Stomach (tissue), 9 donors: ENCODE measurements around the gene TBC1D10B. TPM values are rescaled to one million over a fixed set of nuclear protein-coding genes. Genes with fewer than 3 reads are reported as not detected.

ENCODE experiments used
- DNase-seq, 2 donors: peaks; one replicate each; pipeline versions ENCODE4 v3.0.0 to v3.0.0-alpha.2; 2013 to 2019
- H3K27ac ChIP-seq, 5 donors: fragments of 200-600 bp in 4 of 5; sonication (generic) in 4 of 5; one replicate each; pipeline ENCODE4 v1.5.1; 2013 to 2019; ENCODE audit warnings: mild to moderate bottlenecking in 1 of 5, moderate library complexity in 1 of 5
- H3K27me3 ChIP-seq, 3 donors: fragments of 200-600 bp; sonication (generic); one replicate each; pipeline ENCODE4 v1.5.1; 2017 to 2019; ENCODE audit warnings: mixed run types in 1 of 3
- H3K36me3 ChIP-seq, 4 donors: fragments of 200-600 bp; sonication (generic); 1 replicate in 3 of 4; 2 replicates in 1 of 4; pipeline ENCODE4 v1.5.1; 2016 to 2019
- H3K4me1 ChIP-seq, 4 donors: fragments of 200-600 bp; sonication (generic); one replicate each; pipeline ENCODE4 v1.5.1; 2016 to 2019
- H3K4me3 ChIP-seq, 4 donors: fragments of 200-600 bp; sonication (generic) in 3 of 4; one replicate each; pipeline ENCODE4 v1.5.1; 2016 to 2019; ENCODE audit warnings: mild to moderate bottlenecking in 1 of 4
- H3K9me3 ChIP-seq, 4 donors: fragments of 200-600 bp; sonication (generic); one replicate each; pipeline ENCODE4 v1.5.1; 2016 to 2019
- EP300 ChIP-seq: sonication (generic); formaldehyde crosslinking; IDR thresholded peaks from one replicate; pipeline ENCODE4 v1.6.1; 2017; ENCODE audit warnings: antibody characterized with exemption
- POLR2A ChIP-seq, 4 donors: fragments of 450-650 bp; IDR thresholded peaks; one replicate each; pipeline ENCODE4 v1.6.1; 2016; ENCODE audit warnings: antibody characterized with exemption in 4 of 4, control low read depth in 2 of 4, mild to moderate bottlenecking in 1 of 4, moderate library complexity in 1 of 4
- POLR2AphosphoS5 ChIP-seq, 3 donors: sonication (generic); formaldehyde crosslinking; IDR thresholded peaks; one replicate each; pipeline ENCODE4 v1.6.1; 2016; ENCODE audit warnings: antibody characterized with exemption in 3 of 3
- WGBS, 5 donors: extraction: QIAGEN DNeasy Blood & Tissue Kit in 3 of 5; methylation state at CpG; one replicate each; pipeline versions ENCODE4 v1.1.5 to v1.1.7; 2013 to 2018; 5-methylcytosine and 5-hydroxymethylcytosine counted together
- intact Hi-C: fragments of 100-400 bp; cut with DNase I; formaldehyde crosslinking; loops from one replicate; pipeline ENCODE4 v1.15.1; 2023; ENCODE audit warnings: low total_unique reads
- polyA plus RNA-seq, 3 donors: library from polyadenylated mRNA; stranded (reverse); fragments of 200-250 nt; gene quantifications; one replicate each; pipeline ENCODE4 v1.2.3, GENCODE V29; 2013
- total RNA-seq, 5 donors: library from RNA; depleted of rRNA; stranded (reverse); fragments of >200 nt; gene quantifications; one replicate each; pipeline versions ENCODE4 v1.1.0 to v1.2.3, GENCODE V29; 2014 to 2016
- TF ChIP-seq, protein P1 (sequence below), 7 experiments: fragments of 450-650 bp in 4 of 7; fragments of 200-600 bp in 3 of 7; sonication (generic) in 3 of 7; IDR thresholded peaks; one replicate each; pipeline ENCODE4 v1.5.1; 2016 to 2019; ENCODE audit warnings: antibody characterized with exemption in 7 of 7, control low read depth in 2 of 7, mild to moderate bottlenecking in 1 of 7
- donor health status: healthy with polysubstance abuse.
- donor health status: Bipolar disorder and iron deficiency.
- donor health status: healthy.

The TBC1D10B gene
- total and polyA plus RNA-seq, 8 donors = 20.5 to 89.2 (median 27.1) TPM

DNA sequence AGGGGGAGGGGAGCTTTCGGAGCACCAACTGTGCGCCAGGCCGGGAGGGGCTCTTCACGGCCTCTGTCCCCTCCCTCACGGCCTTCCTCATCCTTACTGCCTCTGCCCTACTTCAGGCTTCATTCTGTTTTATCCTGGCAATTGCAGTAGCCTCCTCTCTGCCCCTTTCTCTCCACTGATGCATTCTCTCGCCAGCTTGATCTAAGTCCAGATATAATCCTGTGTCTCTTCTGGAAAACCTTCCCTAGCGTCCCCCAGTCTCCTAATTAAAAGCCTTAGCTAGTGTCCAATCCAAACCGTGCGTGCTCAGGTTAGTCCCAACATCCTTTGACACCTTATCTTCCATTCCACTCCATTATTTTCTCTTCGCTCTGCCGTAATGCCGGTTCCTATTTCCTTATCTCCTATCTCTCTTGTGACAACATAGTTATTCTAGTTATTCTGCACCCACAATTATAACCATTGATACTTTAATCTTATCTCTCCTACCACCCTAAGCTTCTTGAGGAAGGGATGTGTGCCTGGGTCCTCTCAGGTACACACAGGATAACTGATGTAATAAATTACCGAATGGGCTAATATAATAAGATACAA is 25.8 kb upstream of the TBC1D10B start:
- peaks cover 19 to 65% (median 37%) of the 10 kb centered on the region in 4 donors for H3K4me1 ChIP-seq
- H3K9me3 ChIP-seq = no peaks in the 10 kb centered on the region
- no peak for DNase-seq
- H3K36me3 ChIP-seq = peaks cover 11 to 21% (median 18%) of the 10 kb centered on the region in 4 donors
- 6 to 13% (median 9%) methylated on average over 11 to 13 of the region's 13 CpGs for WGBS, 5 donors
- intact Hi-C loops = no loop called here
- peak overlapping the region; percentile 81 to 96 (median 89) for H3K4me3 ChIP-seq
- no peaks in the 10 kb centered on the region for H3K27me3 ChIP-seq
- TF ChIP-seq EP300 = no peak
- no peak for TF ChIP-seq POLR2AphosphoS5 (IDR thresholded peaks at IDR 0.05)
- TF ChIP-seq POLR2A (IDR thresholded peaks at IDR 0.05) = no peak
- H3K27ac ChIP-seq = peak overlapping the region; percentile 71 to 89 (median 83)

DNA sequence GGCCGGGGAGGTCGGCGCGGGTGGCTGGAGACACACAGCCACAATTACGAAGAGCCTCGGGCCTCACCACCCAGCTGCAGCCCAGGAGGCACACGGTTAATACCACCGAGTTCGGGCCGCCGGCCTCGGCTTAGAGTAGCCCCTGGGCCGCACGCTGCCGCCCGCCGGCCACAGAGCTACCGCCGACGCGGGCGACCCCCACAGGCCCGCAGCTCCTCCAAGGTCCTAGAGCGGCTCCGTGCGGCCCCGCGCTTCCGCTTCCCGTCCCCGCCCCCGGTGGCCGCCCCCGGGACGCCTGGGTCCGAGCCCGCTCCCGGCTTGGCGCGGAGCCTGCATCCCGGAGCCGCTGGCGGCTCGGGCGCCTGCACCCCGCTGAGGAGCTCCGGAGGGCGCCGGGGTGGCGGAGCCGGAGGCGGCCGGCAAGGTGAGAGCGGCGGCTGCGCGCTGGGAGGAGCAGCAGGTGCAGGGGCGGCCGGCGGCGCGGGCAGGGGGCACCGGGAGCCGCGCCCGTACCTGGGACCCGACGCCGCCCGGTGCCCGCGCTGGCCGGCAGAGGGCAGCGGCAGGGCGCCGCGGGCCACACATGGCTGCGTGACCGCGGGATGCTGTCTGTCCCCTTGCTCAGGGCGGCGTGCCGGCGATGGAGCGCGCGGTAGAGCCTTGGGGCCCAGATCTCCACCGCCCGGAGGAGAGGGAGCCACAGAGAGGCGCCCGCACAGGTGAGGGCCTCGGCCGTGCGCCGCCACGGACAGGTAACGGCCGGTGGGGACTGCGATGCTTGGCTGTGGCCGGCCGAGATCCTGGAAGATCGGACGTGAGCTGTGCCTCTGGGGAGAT is 25.1 kb upstream of the TBC1D10B start, which contains the start of gene ZNF48:
ZNF48 (plus strand) TSS at position 266 of the 837 bp plus-strand sequence; CDS start at position 641, 375 bp downstream.
- Histone ChIP-seq H3K4me3 (peak within 1 kb of the TSS; percentile 81 to 96 (median 89)), H3K36me3 (peaks cover 11 to 21% (median 18%) of the 10 kb centered on the region in 4 donors), H3K27me3 (no peaks in the 10 kb centered on the region), H3K9me3 (no peaks in the 10 kb centered on the region), H3K27ac (peak within 1 kb of the TSS; percentile 71 to 89 (median 83)), H3K4me1 (peaks cover 19 to 58% (median 31%) of the 10 kb centered on the region in 4 donors)
- TF ChIP-seq POLR2AphosphoS5 (IDR thresholded peaks at IDR 0.05) = peak; percentile 32 to 85 (median 37)
- TF ChIP-seq, protein P1, sequence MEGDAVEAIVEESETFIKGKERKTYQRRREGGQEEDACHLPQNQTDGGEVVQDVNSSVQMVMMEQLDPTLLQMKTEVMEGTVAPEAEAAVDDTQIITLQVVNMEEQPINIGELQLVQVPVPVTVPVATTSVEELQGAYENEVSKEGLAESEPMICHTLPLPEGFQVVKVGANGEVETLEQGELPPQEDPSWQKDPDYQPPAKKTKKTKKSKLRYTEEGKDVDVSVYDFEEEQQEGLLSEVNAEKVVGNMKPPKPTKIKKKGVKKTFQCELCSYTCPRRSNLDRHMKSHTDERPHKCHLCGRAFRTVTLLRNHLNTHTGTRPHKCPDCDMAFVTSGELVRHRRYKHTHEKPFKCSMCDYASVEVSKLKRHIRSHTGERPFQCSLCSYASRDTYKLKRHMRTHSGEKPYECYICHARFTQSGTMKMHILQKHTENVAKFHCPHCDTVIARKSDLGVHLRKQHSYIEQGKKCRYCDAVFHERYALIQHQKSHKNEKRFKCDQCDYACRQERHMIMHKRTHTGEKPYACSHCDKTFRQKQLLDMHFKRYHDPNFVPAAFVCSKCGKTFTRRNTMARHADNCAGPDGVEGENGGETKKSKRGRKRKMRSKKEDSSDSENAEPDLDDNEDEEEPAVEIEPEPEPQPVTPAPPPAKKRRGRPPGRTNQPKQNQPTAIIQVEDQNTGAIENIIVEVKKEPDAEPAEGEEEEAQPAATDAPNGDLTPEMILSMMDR (IDR thresholded peaks at IDR 0.05) = peak in 2 of 7 experiments; percentile 16 to 55
- no peak for TF ChIP-seq POLR2A (IDR thresholded peaks at IDR 0.05)
- no peak for TF ChIP-seq EP300
- peak; percentile 88 to 98 for DNase-seq
- intact Hi-C loops = no loop called here
- 0 to 1% (median 0%) methylated on average over 30 to 103 of the region's 103 CpGs for WGBS, 5 donors

DNA sequence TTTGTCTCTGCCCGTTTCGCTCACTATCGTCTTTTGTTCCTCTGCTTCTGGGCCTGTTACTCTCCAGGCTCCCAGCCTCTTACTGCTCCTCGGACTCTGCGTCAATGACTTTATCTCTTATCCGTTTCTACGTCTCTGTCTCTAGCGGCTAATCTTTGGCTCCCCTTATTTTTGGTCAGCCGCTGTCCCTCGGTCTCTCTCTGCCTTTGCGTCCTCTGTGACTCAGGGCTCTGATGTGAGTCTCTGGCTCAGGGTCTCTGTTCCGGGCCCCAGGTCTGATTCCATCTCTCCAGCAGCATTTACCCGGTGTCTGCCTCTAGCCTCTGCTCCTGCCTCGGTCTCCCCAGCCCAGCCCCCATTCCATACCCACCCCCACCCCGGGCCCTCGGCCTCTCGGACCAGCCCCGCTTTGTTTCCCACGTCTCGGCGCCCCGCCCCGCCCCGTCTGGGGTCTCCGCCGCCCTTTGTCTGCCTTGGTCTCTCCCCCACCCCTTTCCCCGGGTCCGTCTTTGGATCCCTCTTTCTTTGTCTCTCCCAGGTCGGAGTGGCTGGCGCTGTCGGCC is 24.4 kb upstream of the TBC1D10B start:
- Histone ChIP-seq H3K9me3 (no peaks in the 10 kb centered on the region), H3K4me1 (peaks cover 14 to 51% (median 28%) of the 10 kb centered on the region in 4 donors), H3K36me3 (peaks cover 11 to 21% (median 18%) of the 10 kb centered on the region in 4 donors), H3K27me3 (no peaks in the 10 kb centered on the region), H3K27ac (peak overlapping the region; percentile 71 to 89 (median 83)), H3K4me3 (peak overlapping the region; percentile 81 to 96 (median 89))
- intact Hi-C loops = no loop called here
- 4 to 8% (median 6%) methylated on average over 29 to 31 of the region's 31 CpGs for WGBS, 5 donors
- TF ChIP-seq POLR2A (IDR thresholded peaks at IDR 0.05) = no peak
- TF ChIP-seq POLR2AphosphoS5 (IDR thresholded peaks at IDR 0.05) = no peak
- no peak for TF ChIP-seq EP300
- DNase-seq = peak in 1 of 2 donors; percentile 48

DNA sequence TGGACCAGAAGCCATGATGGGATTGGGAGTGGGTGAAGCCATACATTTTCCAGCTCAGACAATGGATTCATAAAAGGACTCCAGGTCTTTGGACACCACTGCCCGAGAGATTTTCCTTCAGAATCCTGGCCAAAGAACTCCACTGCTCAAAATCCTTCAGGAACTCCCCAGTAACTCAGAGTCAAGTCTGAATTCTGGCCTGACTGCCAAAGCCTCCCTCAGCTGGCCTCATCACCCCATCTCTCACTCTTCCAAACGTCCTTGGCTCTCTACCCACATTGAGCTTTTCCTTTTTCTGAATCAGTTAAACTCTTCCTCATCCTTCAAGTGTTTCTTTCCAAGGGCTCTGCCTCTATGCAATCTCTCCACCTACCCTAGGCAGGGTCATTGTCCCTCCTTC is 13.2 kb upstream of the TBC1D10B start:
- H3K36me3 ChIP-seq = no peaks in the 10 kb centered on the region
- H3K27ac ChIP-seq = no peak overlapping the region
- TF ChIP-seq POLR2A (IDR thresholded peaks at IDR 0.05) (no peak), EP300 (no peak), POLR2AphosphoS5 (IDR thresholded peaks at IDR 0.05) (no peak)
- TF ChIP-seq, protein P1 (IDR thresholded peaks at IDR 0.05) = no peak
- intact Hi-C loops = no loop called here
- peaks cover 8 to 23% (median 20%) of the 10 kb centered on the region in 4 donors for H3K4me1 ChIP-seq
- H3K27me3 ChIP-seq = no peaks in the 10 kb centered on the region
- DNase-seq = peak in 1 of 2 donors; percentile 44
- H3K9me3 ChIP-seq = no peaks in the 10 kb centered on the region
- H3K4me3 ChIP-seq = no peak overlapping the region
- WGBS, 5 donors = 30 to 68% (median 49%) methylated on average over 2 of the region's 2 CpGs
